NCI-H446 treated with DMSO at 0.1 percent for 48 hours (cell line): Measurements from ENCODE around the gene B4GALT2.
A peak's percentile ranks its signal among the peaks of the same experiment; 100 is the strongest.

Experiments
- DNase-seq: peaks from one replicate; lab custom pipeline; 2025; lab: John Stamatoyannopoulos, UW

B4GALT2 gene

GRCh38 chr1:44002606-44003157 is 23.7 kb downstream of the B4GALT2 start:
- DNase-seq, result no peak

GRCh38 chr1:44008259-44008658 is 29.2 kb downstream of the B4GALT2 start:
- no peak for DNase-seq

GRCh38 chr1:44010935-44011471 is 32.0 kb downstream of the B4GALT2 start:
- no peak for DNase-seq

- DNase-seq, result peak; percentile 9
Measured at GRCh38 chr1:44012404-44012803, 33.4 kb downstream of the B4GALT2 start.

- peak; percentile 12 for DNase-seq
Measured at GRCh38 chr1:44012941-44013609, 34.1 kb downstream of the B4GALT2 start.

DNA sequence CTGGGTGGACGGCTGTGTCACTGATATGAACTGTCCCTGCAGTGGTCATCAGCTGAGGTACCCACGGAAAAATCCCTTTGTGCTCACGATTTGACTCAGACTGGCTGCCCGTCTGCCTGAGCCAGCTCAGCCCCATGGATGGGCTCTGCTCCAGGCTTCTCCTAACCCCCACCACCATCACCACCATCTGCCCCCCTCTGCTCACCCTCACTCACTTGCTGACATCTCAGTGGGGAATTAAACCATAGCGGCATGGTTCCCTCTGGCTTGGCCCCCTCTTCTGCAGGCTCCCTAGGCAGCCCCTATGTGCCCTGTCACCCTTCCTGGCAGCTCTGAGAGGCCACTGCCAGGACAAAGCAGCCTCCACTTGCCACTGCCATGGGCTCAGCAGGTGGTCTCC is 34.9 kb downstream of the B4GALT2 start:
- peak; percentile 14 for DNase-seq

DNA sequence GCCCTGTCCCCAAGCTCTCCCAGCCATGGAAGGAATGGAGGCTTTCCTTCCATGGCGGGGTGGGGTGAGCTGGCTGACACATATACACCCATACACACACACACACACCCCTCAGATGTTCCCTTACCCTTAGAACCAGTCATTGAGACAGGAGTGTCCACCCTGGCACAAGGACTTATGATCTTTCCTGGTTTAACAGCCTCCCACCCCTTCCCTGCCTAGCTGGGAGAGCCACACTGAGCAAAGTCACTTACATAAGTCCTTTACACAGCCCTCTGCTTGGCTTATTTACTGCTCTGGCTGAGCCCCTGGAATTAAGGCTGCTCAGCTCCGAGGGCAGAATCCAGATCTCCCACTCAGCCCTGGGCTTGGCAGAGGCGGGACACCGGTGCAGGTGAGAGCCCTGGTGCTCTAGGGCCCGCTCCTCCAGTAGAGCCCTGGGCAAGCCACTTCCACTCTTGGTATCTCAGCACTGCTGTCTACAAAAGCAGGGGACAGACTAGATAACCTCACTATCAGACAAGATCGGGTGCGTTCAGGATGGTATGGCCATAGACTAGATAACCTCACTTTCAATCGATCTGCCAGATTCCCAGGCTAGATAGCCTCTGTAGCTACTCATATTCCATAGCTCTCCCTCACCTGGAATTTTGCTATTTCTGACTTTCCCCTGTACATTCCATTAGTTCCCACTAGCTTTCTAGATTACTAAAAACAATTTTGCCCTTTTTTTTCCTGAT is 35.5 kb downstream of the B4GALT2 start:
- DNase-seq, result no peak

- DNase-seq, result no peak
Measured at GRCh38 chr1:44015206-44015605, 36.2 kb downstream of the B4GALT2 start.

DNA sequence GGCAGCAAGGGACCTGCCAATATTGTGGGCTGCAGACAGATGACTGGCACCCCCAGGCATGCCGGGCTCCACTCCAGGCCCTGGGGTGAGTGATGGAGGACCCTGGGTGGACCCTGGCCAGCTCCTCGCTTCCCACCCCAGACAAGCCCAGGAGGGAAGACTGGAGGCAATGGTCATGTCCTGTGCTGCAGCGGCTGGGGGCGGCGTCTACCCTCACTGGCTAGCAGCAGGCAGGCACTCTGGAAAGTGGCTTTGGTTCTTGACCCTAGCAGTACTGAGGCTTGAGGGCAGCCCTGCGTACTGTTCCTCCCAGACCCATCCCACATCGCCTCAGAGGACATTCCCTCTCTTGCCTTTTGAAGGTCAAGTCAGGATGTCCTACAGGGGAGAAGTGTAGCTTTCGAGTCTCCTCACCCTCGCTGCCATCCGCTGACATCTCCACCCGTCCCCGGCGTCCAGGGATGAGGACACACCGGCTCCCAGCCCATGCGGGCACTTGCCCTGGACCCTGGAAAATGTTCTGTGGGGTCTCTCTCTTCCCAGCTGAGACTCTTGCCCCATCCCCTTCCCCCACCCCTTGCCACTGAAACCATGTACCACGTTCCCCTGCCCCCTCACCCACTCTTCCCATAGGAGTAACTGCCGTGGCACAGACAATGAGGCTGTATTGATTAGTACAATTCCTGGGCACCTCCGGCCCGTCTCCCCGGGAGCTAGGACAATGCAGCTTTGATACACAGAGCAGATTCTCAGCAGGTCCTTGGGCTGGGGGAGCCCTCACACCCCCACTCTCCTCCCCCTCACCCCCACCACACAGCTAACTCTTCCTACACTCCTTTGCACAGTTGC is 37.3 kb downstream of the B4GALT2 start:
- no peak for DNase-seq

DNA sequence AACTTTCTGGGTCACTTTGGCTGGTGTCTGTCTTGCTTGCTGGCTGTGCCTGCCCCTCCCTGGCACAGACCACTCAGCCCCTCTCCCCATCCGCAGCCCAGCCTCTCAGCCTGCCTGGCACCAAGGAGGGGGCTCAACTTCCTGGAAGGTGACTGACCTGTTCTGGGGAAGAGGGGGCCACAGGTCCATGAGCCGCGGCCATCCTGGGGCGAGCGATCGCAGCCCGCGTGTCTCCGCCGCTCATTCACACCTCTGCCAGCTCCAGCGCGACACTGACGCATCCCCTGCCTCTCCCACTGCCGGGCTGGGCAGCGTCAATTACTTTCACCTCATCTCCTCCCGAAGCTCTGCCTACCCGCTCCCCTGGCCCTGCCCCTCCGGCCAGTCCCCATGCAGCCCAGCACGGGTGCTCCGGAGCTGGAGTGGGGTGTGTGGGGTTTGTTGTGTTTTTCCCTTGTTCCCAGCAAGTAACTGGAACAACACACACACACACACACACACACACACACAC is 37.9 kb downstream of the B4GALT2 start:
- DNase-seq, result no peak

- peak; percentile 57 for DNase-seq
Measured at GRCh38 chr1:44019466-44019948, 40.5 kb downstream of the B4GALT2 start.

GRCh38 chr1:44020464-44020863 is 41.5 kb downstream of the B4GALT2 start:
- no peak for DNase-seq

DNA sequence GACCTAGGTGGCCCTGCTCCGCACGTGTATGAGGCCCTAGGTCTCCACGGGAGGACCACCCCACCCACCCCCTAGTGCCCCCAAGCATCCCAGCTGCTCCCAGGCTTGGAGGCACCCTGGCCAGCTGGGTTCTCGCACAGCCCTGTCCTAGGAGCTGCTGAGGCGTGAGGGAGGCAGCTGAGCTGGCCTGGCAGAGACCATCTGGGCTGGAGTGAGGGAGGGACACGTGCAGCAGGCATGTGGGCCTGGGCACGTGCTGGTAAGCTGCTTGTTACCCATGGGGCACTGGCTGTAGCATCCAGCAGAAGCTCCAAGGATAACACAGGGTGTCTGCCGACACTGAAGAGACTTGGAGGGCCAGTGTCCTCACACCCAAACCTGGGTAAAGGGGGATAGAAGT is 42.1 kb downstream of the B4GALT2 start:
- no peak for DNase-seq

DNA sequence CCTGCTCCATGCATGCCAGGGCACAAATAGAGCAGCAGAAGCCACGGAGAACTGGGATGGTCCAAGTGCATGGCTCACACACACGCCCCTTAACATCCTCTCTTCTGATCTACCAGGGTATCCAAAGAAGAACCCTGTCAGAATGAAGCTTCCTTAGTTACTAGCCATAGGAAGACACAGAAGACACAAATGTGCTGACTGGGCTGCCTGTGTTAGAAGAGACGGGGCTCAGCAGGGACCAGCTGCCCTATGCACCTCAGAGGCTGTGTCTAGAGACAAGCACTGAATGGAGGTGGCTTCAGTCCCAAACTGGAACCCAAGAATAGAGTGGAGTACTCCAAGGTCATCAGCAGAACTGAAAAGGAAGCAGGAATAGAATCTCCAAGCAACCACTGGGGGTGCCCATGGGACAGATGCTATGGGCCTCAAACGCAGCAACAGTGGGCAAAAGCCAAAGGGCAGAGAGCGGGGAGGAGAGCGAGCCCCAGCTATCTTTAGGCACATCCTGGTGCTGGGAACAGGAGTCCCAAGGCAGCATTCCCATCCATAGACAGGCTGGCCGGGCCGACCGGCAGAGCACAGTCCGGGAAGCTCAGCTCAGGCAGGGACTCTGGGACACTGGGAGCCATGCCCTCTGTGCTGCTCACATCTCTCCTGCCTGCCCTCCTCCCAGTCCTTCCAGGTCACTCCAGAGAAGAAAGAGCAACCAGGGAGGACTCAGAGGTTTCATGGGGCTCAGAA is 42.7 kb downstream of the B4GALT2 start:
- DNase-seq, result no peak

DNA sequence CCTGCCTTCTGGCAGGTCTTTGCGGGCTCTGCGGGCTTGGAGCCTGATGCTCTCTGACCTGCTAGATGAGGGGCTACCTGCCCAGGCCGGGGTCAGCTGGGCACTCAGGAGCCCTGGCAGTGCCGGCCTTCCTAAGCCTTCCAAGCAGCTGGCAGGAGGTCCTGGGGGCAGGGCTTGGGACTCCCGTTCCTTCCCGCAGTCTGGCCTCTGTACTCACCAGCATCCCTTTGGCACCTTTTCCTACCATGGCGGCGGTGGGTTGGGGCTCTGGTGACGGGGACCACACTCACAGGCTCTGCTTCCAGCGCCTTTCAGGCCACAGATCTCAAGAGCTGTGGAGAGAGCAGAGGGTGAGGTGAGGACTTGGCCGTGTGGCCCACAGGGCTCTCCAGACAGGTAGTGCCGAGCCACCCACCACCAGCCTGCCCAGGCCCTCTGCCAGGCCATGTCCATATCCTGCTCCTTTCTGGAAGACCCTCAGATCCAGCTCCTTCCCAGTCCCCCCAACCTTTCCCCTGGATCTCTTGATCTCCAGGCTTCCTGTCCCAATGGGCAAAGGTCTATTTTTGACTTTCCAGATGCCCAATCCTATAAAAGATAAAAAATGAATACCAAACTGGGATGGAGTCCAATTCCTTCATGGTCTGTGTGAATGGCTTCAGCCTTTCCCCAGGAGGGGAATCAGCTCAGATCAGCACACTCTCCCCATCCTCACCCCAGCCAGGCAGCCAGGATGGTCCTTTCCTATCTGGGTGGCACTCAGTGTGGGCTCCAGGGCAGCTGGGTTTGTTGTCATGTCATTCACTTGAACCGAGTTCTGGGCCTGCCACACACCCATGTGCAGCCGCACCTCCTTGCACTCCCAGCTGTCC is 45.3 kb downstream of the B4GALT2 start:
- DNase-seq, result no peak

- no peak for DNase-seq
Measured at GRCh38 chr1:44024903-44025525, 46.0 kb downstream of the B4GALT2 start.

DNA sequence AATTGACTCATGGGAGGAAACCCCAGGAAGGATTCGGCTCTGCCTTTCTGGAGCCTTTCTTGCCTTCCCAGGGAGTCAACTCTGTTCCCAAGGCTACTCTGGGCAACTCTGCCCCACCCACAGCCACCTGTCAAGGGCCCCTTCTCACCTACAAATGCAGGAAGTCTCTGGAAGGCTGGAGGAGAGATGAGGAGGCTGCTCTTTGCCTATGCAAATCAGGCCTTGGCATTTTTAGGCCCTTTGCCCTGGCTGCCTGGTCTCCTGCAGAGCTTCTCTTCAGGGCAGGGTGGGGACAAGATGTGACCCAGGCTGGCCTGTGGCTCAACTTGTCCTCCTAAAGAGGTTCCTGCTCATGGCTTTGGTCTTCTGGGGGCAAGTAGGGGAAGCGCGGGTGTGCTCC is 46.8 kb downstream of the B4GALT2 start:
- no peak for DNase-seq

- DNase-seq, result no peak
Measured at GRCh38 chr1:44027320-44027719, 48.3 kb downstream of the B4GALT2 start.

- no peak for DNase-seq
Measured at GRCh38 chr1:44029260-44029910, 50.4 kb downstream of the B4GALT2 start.
